Neural progenitor cell (in vitro differentiated cells): Measurements from ENCODE around the gene EEF1G.

Source experiments
- CTCF ChIP-seq: fragments of 200-600 bp; sonication (generic); IDR thresholded peaks from 2 replicates; pipeline ENCODE4 v1.5.1; 2017; ENCODE audit warnings: antibody characterized with exemption, mild to moderate bottlenecking
- EZH2 ChIP-seq: fragments of 200-600 bp; sonication (generic); IDR thresholded peaks from 2 replicates; pipeline ENCODE4 v1.6.1; 2017; ENCODE audit warnings: antibody characterized with exemption, mild to moderate bottlenecking, moderate library complexity
- EZH2phosphoT487 ChIP-seq: fragments of 200-600 bp; sonication (generic); IDR thresholded peaks from 2 replicates; pipeline ENCODE4 v1.6.1; 2017; ENCODE audit warnings: antibody characterized with exemption

GRCh38 chr11:62614275-62614674 is 40.6 kb upstream of the EEF1G start:
- TF ChIP-seq CTCF (no peak), EZH2 (no peak), EZH2phosphoT487 (no peak)
